ENCODE results near the gene MANF. TPM values are rescaled to one million over a fixed set of nuclear protein-coding genes. Genes with fewer than 3 reads are reported as not detected.

The MANF gene
- total and polyA plus RNA-seq, 2 of the 13 experiments (the other 11 are each of a cell fraction or from before 2014, with no cell fraction given), result 55.4 to 269 TPM

DNA sequence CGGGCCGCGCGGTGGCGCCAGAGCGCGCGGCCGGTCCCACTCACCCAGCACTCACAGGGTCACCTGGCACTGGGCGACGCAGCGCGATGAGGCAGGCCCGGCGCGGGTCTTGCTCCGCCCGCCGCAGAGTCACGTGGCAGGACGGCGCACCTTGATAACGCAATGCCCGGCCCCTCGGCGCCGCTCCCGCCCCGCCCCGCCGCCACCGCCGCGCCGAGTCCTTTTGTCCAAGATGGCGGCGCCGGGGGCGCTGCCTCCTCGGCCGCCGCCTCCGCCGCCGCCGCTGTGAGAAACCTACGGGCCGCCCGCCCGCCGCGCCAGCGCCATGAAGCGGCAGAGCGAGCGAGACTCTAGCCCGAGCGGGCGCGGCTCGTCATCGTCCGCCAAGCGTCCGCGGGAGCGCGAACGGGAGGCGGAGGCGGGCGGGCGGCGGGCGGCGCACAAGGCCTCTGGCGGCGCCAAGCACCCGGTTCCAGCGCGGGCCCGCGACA lies 6.0 kb downstream of the MANF start, which contains the start of gene RBM15B (continued):
- TF ChIP-seq ZBTB14 (CRISPR knock-in tag; IDR thresholded peaks at IDR 0.05), result no peak
- TF ChIP-seq HES4 (CRISPR knock-in tag; IDR thresholded peaks at IDR 0.05; ENCODE audit: borderline replicate concordance), result 0 out of 2 replicates have a peak, but pooled peaks have one; percentile 46
- no peak for TF ChIP-seq SIX4 (CRISPR knock-in tag; IDR thresholded peaks at IDR 0.05)
- no peak for TF ChIP-seq NONO (IDR thresholded peaks at IDR 0.05)
- peak; percentile 86 for TF ChIP-seq NONO (CRISPR knock-in tag; conservative IDR thresholded peaks at IDR 0.05)
- TF ChIP-seq CEBPG (CRISPR knock-in tag; IDR thresholded peaks at IDR 0.05), result peak; percentile 54
- peak; percentile 84; the same call in 1 of the 2 replicates for TF ChIP-seq MXD4 (CRISPR knock-in tag; IDR thresholded peaks at IDR 0.05)
- no peak for TF ChIP-seq HOXA9 (CRISPR knock-in tag; IDR thresholded peaks at IDR 0.05; ENCODE audit: borderline replicate concordance)
- TF ChIP-seq ZNF232 (CRISPR knock-in tag; IDR thresholded peaks at IDR 0.05; ENCODE audit: borderline replicate concordance), result no peak
- TF ChIP-seq SRSF9 (IDR thresholded peaks at IDR 0.05; ENCODE audit: borderline replicate concordance, insufficient read depth, low read depth, low read length, poor library complexity, severe bottlenecking), result no peak
- TF ChIP-seq, protein P1, sequence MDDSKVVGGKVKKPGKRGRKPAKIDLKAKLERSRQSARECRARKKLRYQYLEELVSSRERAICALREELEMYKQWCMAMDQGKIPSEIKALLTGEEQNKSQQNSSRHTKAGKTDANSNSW (CRISPR knock-in tag; IDR thresholded peaks at IDR 0.05; ENCODE audit: borderline replicate concordance), result no peak
- TF ChIP-seq RARA (CRISPR knock-in tag; IDR thresholded peaks at IDR 0.05), result peak; percentile 61
- TF ChIP-seq HMGXB4 (CRISPR knock-in tag; IDR thresholded peaks at IDR 0.05; ENCODE audit: borderline replicate concordance in 1 of 2, low read depth in 1 of 2), result peak; percentile 92 to 94
- no peak for TF ChIP-seq DPF2 (CRISPR knock-in tag; IDR thresholded peaks at IDR 0.05; ENCODE audit: borderline replicate concordance, low read depth)
- peak; percentile 40; the same call in 1 of the 2 replicates for TF ChIP-seq ZNF776 (CRISPR knock-in tag; IDR thresholded peaks at IDR 0.05)
- TF ChIP-seq PHF8 (CRISPR knock-in tag; IDR thresholded peaks at IDR 0.05), result peak; percentile 83

Measured in HepG2 (cell line).